H1 (cell line): ENCODE measurements around the gene CENPC. TPM values are rescaled to one million over a fixed set of nuclear protein-coding genes. Genes with fewer than 3 reads are reported as not detected.

Source experiments
- CTCF ChIA-PET: fragments of 300-600 bp; sonication (Branson Sonifier 250); formaldehyde crosslinking; loops from one replicate; lab custom pipeline; 2021; ENCODE audit not compliant: partially characterized antibody; lab: Charles Lee
- POLR2A ChIA-PET: fragments of 300-600 bp; sonication (Branson Sonifier 250); formaldehyde crosslinking; loops from one replicate; lab custom pipeline; 2021; ENCODE audit warnings: inconsistent platforms; ENCODE audit not compliant: partially characterized antibody; lab: Charles Lee
- DNase-seq, 2 experiments: peaks; one replicate each; pipeline versions ENCODE4 v3.0.0 to v3.0.0-alpha.2; 2010 to 2022; ENCODE audit warnings: low spot score in 2 of 2, low read depth in 1 of 2, mixed read lengths in 1 of 2
- FAIRE-seq: peaks from 2 replicates; lab custom pipeline; 2011; peaks lifted over from hg19 to GRCh38; lab: Jason Lieb, UNC
- H2AFZ ChIP-seq: 2 replicates; pipeline ENCODE4 v1.8.1; 2012; ENCODE audit warnings: low read length, inconsistent platforms
- H2AK5ac ChIP-seq: 2 replicates; pipeline ENCODE4 v1.6.1; 2013; ENCODE audit warnings: low read depth, low read length
- H2BK120ac ChIP-seq: replicated peaks from 2 replicates; pipeline ENCODE3; 2013; ENCODE audit warnings: low read depth, low read length, inconsistent platforms
- H2BK12ac ChIP-seq: 2 replicates; pipeline ENCODE4 v1.6.1; 2013; ENCODE audit warnings: low read depth, low read length
- H2BK15ac ChIP-seq: 2 replicates; pipeline ENCODE4 v1.6.1; 2013; ENCODE audit warnings: low read length
- H2BK20ac ChIP-seq: 2 replicates; pipeline ENCODE4 v1.6.1; 2013; ENCODE audit warnings: low read length
- H2BK5ac ChIP-seq: 2 replicates; pipeline ENCODE4 v1.6.1; 2013; ENCODE audit warnings: low read depth, low read length
- H3K14ac ChIP-seq: 2 replicates; pipeline ENCODE4 v1.6.1; 2013; ENCODE audit warnings: inconsistent platforms; ENCODE audit not compliant: insufficient read length
- H3K18ac ChIP-seq: 2 replicates; pipeline ENCODE4 v1.6.1; 2013; ENCODE audit warnings: low read length; ENCODE audit errors: extremely low read depth
- H3K23ac ChIP-seq: 2 replicates; pipeline ENCODE4 v1.6.1; 2013; ENCODE audit warnings: inconsistent platforms; ENCODE audit not compliant: insufficient read length
- H3K23me2 ChIP-seq: 2 replicates; pipeline ENCODE4 v1.6.1; 2013; ENCODE audit warnings: low read depth, low read length
- H3K27ac ChIP-seq: 2 replicates; pipeline ENCODE4 v1.6.1; 2011; ENCODE audit warnings: low read depth, low read length, inconsistent platforms
- H3K27me3 ChIP-seq, 4 experiments: replicated peaks in 1 of 4; 1 replicate in 1 of 4; 2 replicates in 3 of 4; pipeline versions ENCODE4 v1.6.1 to v1.8.1; 2011 to 2013; ENCODE audit warnings: low read length in 3 of 4, mild to moderate bottlenecking in 3 of 4, inconsistent platforms in 2 of 4, mixed read lengths in 2 of 4, moderate library complexity in 1 of 4; ENCODE audit not compliant: control insufficient read depth in 3 of 4, insufficient read depth in 3 of 4; ENCODE audit errors: extremely low read depth in 1 of 4
- H3K36me3 ChIP-seq, 4 experiments: 2 replicates each; pipeline versions ENCODE4 v1.6.1 to v1.8.1; 2011 to 2013; ENCODE audit warnings: mild to moderate bottlenecking in 4 of 4, low read length in 3 of 4, moderate library complexity in 2 of 4, control low read depth in 1 of 4, inconsistent platforms in 1 of 4; ENCODE audit not compliant: insufficient read depth in 4 of 4, control insufficient read depth in 2 of 4
- H3K4ac ChIP-seq: replicated peaks from 2 replicates; pipeline ENCODE3; 2013; ENCODE audit warnings: low read length, low read depth, mixed read lengths, inconsistent platforms; ENCODE audit not compliant: insufficient read length
- H3K4me1 ChIP-seq, 4 experiments: replicated peaks in 1 of 4; 1 replicate in 1 of 4; 2 replicates in 3 of 4; pipeline versions ENCODE4 v1.6.1 to v1.8.1; 2011 to 2013; ENCODE audit warnings: low read length in 3 of 4, inconsistent platforms in 2 of 4, mixed read lengths in 1 of 4; ENCODE audit not compliant: insufficient read depth in 4 of 4, control insufficient read depth in 3 of 4
- H3K4me2 ChIP-seq, 2 experiments: 2 replicates each; pipeline versions ENCODE4 v1.6.1 to v1.8.1; 2011 to 2013; ENCODE audit warnings: low read depth in 2 of 2, low read length in 2 of 2, control low read depth in 1 of 2, inconsistent platforms in 1 of 2, mild to moderate bottlenecking in 1 of 2; ENCODE audit not compliant: insufficient read depth in 1 of 2
- H3K4me3 ChIP-seq, 4 experiments: fragments of 200-600, 300-600 bp in 1 of 4; sonication (generic), shearing (Covaris generic), sonication (Bioruptor Twin) in 1 of 4; 2 replicates each; pipeline versions ENCODE4 v1.5.1 to v1.8.1; 2011 to 2016; ENCODE audit warnings: low read length in 4 of 4, low read depth in 3 of 4, control low read depth in 2 of 4, inconsistent platforms in 2 of 4, mild to moderate bottlenecking in 2 of 4, mixed read lengths in 1 of 4, moderate library complexity in 1 of 4; ENCODE audit not compliant: insufficient read depth in 2 of 4; ENCODE audit errors: extremely low read depth in 1 of 4
- H3K56ac ChIP-seq: replicated peaks from 2 replicates; pipeline ENCODE3; 2013; ENCODE audit warnings: low read depth, mild to moderate bottlenecking, mixed read lengths, low read length, inconsistent platforms; ENCODE audit not compliant: insufficient read length
- H3K79me1 ChIP-seq: 2 replicates; pipeline ENCODE4 v1.6.1; 2013; ENCODE audit warnings: low read depth, low read length, control low read depth
- H3K79me2 ChIP-seq, 2 experiments: 2 replicates each; pipeline versions ENCODE4 v1.6.1 to v1.8.1; 2012 to 2013; ENCODE audit warnings: low read length in 2 of 2, mild to moderate bottlenecking in 2 of 2, inconsistent platforms in 1 of 2; ENCODE audit not compliant: insufficient read depth in 2 of 2, control insufficient read depth in 1 of 2
- H3K9ac ChIP-seq, 4 experiments: replicated peaks in 1 of 4; 1 replicate in 1 of 4; 2 replicates in 3 of 4; pipeline versions ENCODE4 v1.6.1 to v1.8.1; 2011 to 2013; ENCODE audit warnings: low read depth in 3 of 4, low read length in 3 of 4, control low read depth in 2 of 4, mild to moderate bottlenecking in 2 of 4, moderate library complexity in 2 of 4, inconsistent platforms in 1 of 4; ENCODE audit errors: extremely low read depth in 1 of 4
- H3K9me3 ChIP-seq, 2 experiments: 2 replicates each; pipeline versions ENCODE4 v1.6.1 to v1.8.1; 2012 to 2013; ENCODE audit warnings: mild to moderate bottlenecking in 2 of 2, moderate library complexity in 2 of 2, control low read depth in 1 of 2, inconsistent platforms in 1 of 2, low read depth in 1 of 2, low read length in 1 of 2, mixed read lengths in 1 of 2; ENCODE audit not compliant: insufficient read depth in 2 of 2
- H4K20me1 ChIP-seq, 2 experiments: replicated peaks in 1 of 2; 2 replicates each; pipeline versions ENCODE3 to v1.8.1; 2011 to 2013; ENCODE audit warnings: inconsistent platforms in 2 of 2, low read length in 2 of 2, mild to moderate bottlenecking in 1 of 2; ENCODE audit not compliant: insufficient read depth in 2 of 2, control insufficient read depth in 1 of 2
- H4K5ac ChIP-seq: 2 replicates; pipeline ENCODE4 v1.6.1; 2013; ENCODE audit warnings: low read length, low read depth, mixed read lengths, inconsistent platforms; ENCODE audit not compliant: insufficient read length
- H4K8ac ChIP-seq: 2 replicates; pipeline ENCODE4 v1.8.0; 2013; ENCODE audit warnings: mild to moderate bottlenecking, moderate library complexity, low read length, inconsistent platforms; ENCODE audit not compliant: insufficient read depth; ENCODE audit errors: extremely low read depth
- H4K91ac ChIP-seq: replicated peaks from 2 replicates; pipeline ENCODE3; 2013; ENCODE audit warnings: low read length, mixed read lengths, inconsistent platforms; ENCODE audit not compliant: insufficient read length
- CEBPB ChIP-seq: IDR thresholded peaks from 2 replicates; pipeline ENCODE4 v1.6.1; 2012; ENCODE audit warnings: low read depth, low read length
- WGBS, 2 experiments: shearing (Covaris generic) in 1 of 2; methylation state at CpG; one replicate each; pipeline versions ENCODE4 v1.1.6 to v1.1.7; 2013 to 2015; ENCODE audit warnings: low lambda C conversion rate in 2 of 2, mixed read lengths in 2 of 2, inconsistent platforms in 1 of 2, low coverage in 1 of 2, missing lambda C conversion rate in 1 of 2; ENCODE audit not compliant: insufficient replicate concordance in 2 of 2, insufficient coverage in 1 of 2, insufficient read length in 1 of 2; ENCODE audit errors: extremely low coverage in 1 of 2, missing lambda C conversion rate in 1 of 2; 5-methylcytosine and 5-hydroxymethylcytosine counted together
- polyA plus RNA-seq, 7 experiments: library from polyadenylated mRNA; depleted of rRNA in 3 of 7; stranded (reverse) in 5 of 7; unstranded in 2 of 7; fragments of >200 nt in 5 of 7; fragments of 200-250 nt in 2 of 7; gene quantifications; 1 replicate in 5 of 7; 2 replicates in 1 of 7; 4 replicates in 1 of 7; pipeline versions ENCODE4 v1.2.1 to v1.2.3, GENCODE V29; 2011 to 2013; ENCODE audit warnings: missing spikeins in 2 of 7, mixed read lengths in 2 of 7
- total RNA-seq: library from RNA; stranded (reverse); fragmentation: NEBNext Ultra II Directional; extraction: Animal tissue kit (Norgen Biotek cat#: 25700); gene quantifications from 2 replicates; pipeline ENCODE4 v1.2.1, GENCODE V29; 2021

The CENPC gene
- total and polyA plus RNA-seq, 2 of the 8 experiments (the other 6 are each of a cell fraction or from before 2014, with no cell fraction given): 2.8 to 15.7 TPM

GRCh38 chr4:67452100-67452845 lies 93.0 kb downstream of the CENPC start:
- no peak overlapping the region for H4K91ac ChIP-seq
- no peaks in the 10 kb centered on the region for H3K27me3 ChIP-seq
- no peak overlapping the region for H2BK5ac ChIP-seq
- H3K9ac ChIP-seq: no peak overlapping the region
- no peak overlapping the region for H3K4me2 ChIP-seq
- FAIRE-seq (no peak), DNase-seq (no peak)
- H3K4me1 ChIP-seq: no peaks in the 10 kb centered on the region
- no peak for TF ChIP-seq CEBPB
- H2AK5ac ChIP-seq: no peak overlapping the region
- H3K18ac ChIP-seq: no peak overlapping the region
- H3K9me3 ChIP-seq: no peaks in the 10 kb centered on the region
- ChIA-PET POLR2A (no interaction called here), CTCF (interaction anchor here (0.6 kb wide), 1 partner anchor 786 kb away, joined by 3 read pairs; no protein-coding TSS in a partner anchor)
- H4K8ac ChIP-seq: no peak overlapping the region
- H4K5ac ChIP-seq: no peak overlapping the region
- H3K56ac ChIP-seq: no peak overlapping the region
- H4K20me1 ChIP-seq: no peaks in the 10 kb centered on the region
- no peak overlapping the region for H3K4me3 ChIP-seq
- no peaks in the 10 kb centered on the region for H3K79me2 ChIP-seq
- no peak overlapping the region for H2BK120ac ChIP-seq
- no peak overlapping the region for H2BK12ac ChIP-seq
- H3K79me1 ChIP-seq: no peaks in the 10 kb centered on the region
- H3K23me2 ChIP-seq: no peaks in the 10 kb centered on the region; the same call in 1 of the 2 replicates
- no peak overlapping the region for H2BK20ac ChIP-seq
- H3K14ac ChIP-seq: no peak overlapping the region
- no peak overlapping the region for H2BK15ac ChIP-seq
- 95% methylated on average over 4 of the region's 4 CpGs; no CpG with 5 or more reads in 1 of the 2 experiments for WGBS, 2 experiments
- H2AFZ ChIP-seq: no peak overlapping the region
- H3K4ac ChIP-seq: no peak overlapping the region
- 0 out of 8 replicates have a peak, but pooled peaks cover 0 to 3% (median 0%) of the 10 kb centered on the region in 4 experiments for H3K36me3 ChIP-seq
- H3K27ac ChIP-seq: no peak overlapping the region
- H3K23ac ChIP-seq: no peak overlapping the region
